Neural progenitor cell (in vitro differentiated cells): ENCODE measurements around the gene NDRG4.

Experiments used
- EZH2 ChIP-seq: fragments of 200-600 bp; sonication (generic); IDR thresholded peaks from 2 replicates; pipeline ENCODE4 v1.6.1; 2017; ENCODE audit warnings: antibody characterized with exemption, mild to moderate bottlenecking, moderate library complexity
- EZH2phosphoT487 ChIP-seq: fragments of 200-600 bp; sonication (generic); IDR thresholded peaks from 2 replicates; pipeline ENCODE4 v1.6.1; 2017; ENCODE audit warnings: antibody characterized with exemption

- TF ChIP-seq EZH2: no peak
- no peak for TF ChIP-seq EZH2phosphoT487
Observed at GRCh38 chr16:58511933-58512815, 12.2 kb downstream of the NDRG4 start.
